Astrocyte (in vitro differentiated cells and primary cell): ENCODE results near the gene ROR2. TPM values are rescaled to one million over a fixed set of nuclear protein-coding genes. Genes with fewer than 3 reads are reported as not detected.

Experiments
- DNase-seq: peaks from one replicate; pipeline ENCODE4 v3.0.0-alpha.2; 2010; ENCODE audit warnings: low read depth
- FAIRE-seq: peaks from 2 replicates; lab custom pipeline; 2011; peaks lifted over from hg19 to GRCh38; lab: Jason Lieb, UNC
- H2AFZ ChIP-seq: 2 replicates; pipeline ENCODE4 v1.6.0; 2012; ENCODE audit warnings: low read depth, low read length, inconsistent platforms
- H3K27ac ChIP-seq: 2 replicates; pipeline ENCODE4 v1.5.1; 2011; ENCODE audit warnings: low read depth, low read length, inconsistent platforms
- H3K27me3 ChIP-seq: 2 replicates; pipeline ENCODE4 v1.6.0; 2011; ENCODE audit warnings: low read length, inconsistent platforms; ENCODE audit not compliant: insufficient read depth
- H3K36me3 ChIP-seq: 2 replicates; pipeline ENCODE4 v1.5.1; 2011; ENCODE audit warnings: low read length, inconsistent platforms; ENCODE audit not compliant: insufficient read depth
- H3K4me1 ChIP-seq: 2 replicates; pipeline ENCODE4 v1.5.1; 2011; ENCODE audit warnings: low read length, inconsistent platforms; ENCODE audit not compliant: insufficient read depth
- H3K4me2 ChIP-seq: 2 replicates; pipeline ENCODE4 v1.6.0; 2012; ENCODE audit warnings: low read length, inconsistent platforms
- H3K4me3 ChIP-seq: 2 replicates; pipeline ENCODE4 v1.5.1; 2011; ENCODE audit warnings: low read depth, mild to moderate bottlenecking, low read length, inconsistent platforms; ENCODE audit not compliant: insufficient read depth
- H3K79me2 ChIP-seq: 2 replicates; pipeline ENCODE4 v1.6.0; 2012; ENCODE audit warnings: mild to moderate bottlenecking, low read length, inconsistent platforms; ENCODE audit not compliant: insufficient read depth
- H3K9ac ChIP-seq: 2 replicates; pipeline ENCODE4 v1.6.0; 2012; ENCODE audit warnings: mild to moderate bottlenecking, low read length, inconsistent platforms
- H3K9me3 ChIP-seq: 2 replicates; pipeline ENCODE4 v1.5.1; 2012; ENCODE audit warnings: low read depth, mild to moderate bottlenecking, low read length, inconsistent platforms; ENCODE audit not compliant: insufficient read depth
- H4K20me1 ChIP-seq: 2 replicates; pipeline ENCODE4 v1.6.0; 2012; ENCODE audit warnings: low read length, inconsistent platforms; ENCODE audit not compliant: insufficient read depth
- H3K27ac Mint-ChIP-seq: one replicate; pipeline ENCODE4 v1.8.0; 2021; ENCODE audit warnings: mild to moderate bottlenecking, mixed read lengths; ENCODE audit not compliant: unreplicated experiment
- H3K27me3 Mint-ChIP-seq: one replicate; pipeline ENCODE4 v1.8.0; 2021; ENCODE audit warnings: low read depth, mixed read lengths; ENCODE audit not compliant: unreplicated experiment
- H3K36me3 Mint-ChIP-seq: one replicate; pipeline ENCODE4 v1.8.0; 2021; ENCODE audit warnings: low read depth, mixed read lengths; ENCODE audit not compliant: unreplicated experiment
- H3K4me1 Mint-ChIP-seq: one replicate; pipeline ENCODE4 v1.8.0; 2021; ENCODE audit warnings: low read depth, mixed read lengths; ENCODE audit not compliant: unreplicated experiment
- H3K4me3 Mint-ChIP-seq: one replicate; pipeline ENCODE4 v1.8.0; 2021; ENCODE audit warnings: mild to moderate bottlenecking, moderate library complexity, mixed read lengths; ENCODE audit not compliant: unreplicated experiment
- H3K9me3 Mint-ChIP-seq: one replicate; pipeline ENCODE4 v1.8.0; 2021; ENCODE audit warnings: mild to moderate bottlenecking, mixed read lengths; ENCODE audit not compliant: unreplicated experiment
- CTCF ChIP-seq: IDR thresholded peaks from 2 replicates; pipeline ENCODE4 v1.5.1; 2011; ENCODE audit warnings: low read depth, mild to moderate bottlenecking, inconsistent platforms, low read length, moderate library complexity; ENCODE audit not compliant: insufficient read depth
- EZH2 ChIP-seq: IDR thresholded peaks from 2 replicates; pipeline ENCODE4 v1.6.1; 2012; ENCODE audit warnings: mild to moderate bottlenecking, low read length, inconsistent platforms; ENCODE audit not compliant: insufficient read depth
- total RNA-seq: library from RNA; stranded (reverse); gene quantifications from 2 replicates; pipeline ENCODE4 v1.2.1, GENCODE V29; 2021

ROR2 gene
- total RNA-seq, 1 donor from 2014 or later, result 4.9 TPM

GRCh38 chr9:91689006-91689405, 261.0 kb downstream of the ROR2 start:
- Histone ChIP-seq H3K4me1 (no peaks in the 10 kb centered on the region), H2AFZ (no peak overlapping the region), H4K20me1 (no peaks in the 10 kb centered on the region), H3K27ac (no peak overlapping the region), H3K4me3 (no peak overlapping the region), H3K27me3 (no peaks in the 10 kb centered on the region), H3K4me2 (no peak overlapping the region), H3K36me3 (no peaks in the 10 kb centered on the region), H3K9ac (no peak overlapping the region), H3K79me2 (no peaks in the 10 kb centered on the region), H3K9me3 (no peaks in the 10 kb centered on the region)
- FAIRE-seq (no peak), DNase-seq (no peak)
- no peak overlapping the region for H3K4me3 Mint-ChIP-seq
- H3K27ac Mint-ChIP-seq, result no peak overlapping the region
- H3K36me3 Mint-ChIP-seq, result no peaks in the 10 kb centered on the region
- H3K27me3 Mint-ChIP-seq, result no peaks in the 10 kb centered on the region
- no peaks in the 10 kb centered on the region for H3K9me3 Mint-ChIP-seq
- TF ChIP-seq CTCF, result no peak
- TF ChIP-seq EZH2, result no peak
- H3K4me1 Mint-ChIP-seq, result peaks cover 10% of the 10 kb centered on the region

GRCh38 chr9:91683269-91683668, 266.8 kb downstream of the ROR2 start:
- H3K4me3 ChIP-seq, result no peak overlapping the region
- TF ChIP-seq CTCF, result no peak
- no peak for TF ChIP-seq EZH2
- H3K36me3 Mint-ChIP-seq, result no peaks in the 10 kb centered on the region
- no peak overlapping the region for H3K4me2 ChIP-seq
- no peaks in the 10 kb centered on the region for H3K79me2 ChIP-seq
- no peak for FAIRE-seq
- H3K27me3 ChIP-seq, result no peaks in the 10 kb centered on the region
- H3K36me3 ChIP-seq, result no peaks in the 10 kb centered on the region
- no peak for DNase-seq
- no peaks in the 10 kb centered on the region for H3K4me1 ChIP-seq
- H3K27ac Mint-ChIP-seq, result no peak overlapping the region
- peak overlapping the region; percentile 39 for H3K27ac ChIP-seq
- no peak overlapping the region for H3K4me3 Mint-ChIP-seq
- H3K9me3 ChIP-seq, result no peaks in the 10 kb centered on the region
- peaks cover 18% of the 10 kb centered on the region for H3K4me1 Mint-ChIP-seq
- no peak overlapping the region for H2AFZ ChIP-seq
- H3K9ac ChIP-seq, result no peak overlapping the region
- H4K20me1 ChIP-seq, result no peaks in the 10 kb centered on the region
- H3K9me3 Mint-ChIP-seq, result no peaks in the 10 kb centered on the region
- no peaks in the 10 kb centered on the region for H3K27me3 Mint-ChIP-seq

- Histone ChIP-seq H3K79me2 (no peaks in the 10 kb centered on the region), H3K4me3 (no peak overlapping the region), H3K4me1 (no peaks in the 10 kb centered on the region), H3K9ac (peak overlapping the region; percentile 29), H3K27ac (peak overlapping the region; percentile 39), H4K20me1 (no peaks in the 10 kb centered on the region), H3K9me3 (no peaks in the 10 kb centered on the region), H3K27me3 (no peaks in the 10 kb centered on the region), H2AFZ (peak overlapping the region; percentile 26), H3K4me2 (no peak overlapping the region), H3K36me3 (no peaks in the 10 kb centered on the region)
- Mint-ChIP-seq H3K36me3 (no peaks in the 10 kb centered on the region), H3K4me3 (no peak overlapping the region), H3K9me3 (no peaks in the 10 kb centered on the region), H3K27ac (no peak overlapping the region), H3K27me3 (no peaks in the 10 kb centered on the region), H3K4me1 (peaks cover 19% of the 10 kb centered on the region)
- DNase-seq, result peak; percentile 15
- peak; percentile 45 for FAIRE-seq
- TF ChIP-seq EZH2, result no peak
- TF ChIP-seq CTCF, result no peak
Observed at GRCh38 chr9:91682806-91683205, 267.2 kb downstream of the ROR2 start.
